ENCODE measurements around the gene GPD1L.
"Not testable (repeated sequence)": the region's sequence is repeated elsewhere in the genome, so short reads cannot be mapped to it uniquely, and the experiment has no call there.

GPD1L gene

GRCh38 chr3:32105291-32106131 lies 909 bp upstream of the GPD1L start:
- DNase-seq (ENCODE audit: low read depth in 3 of 3, low spot score in 1 of 3), result no peak

- DNase-seq (ENCODE audit: low read depth in 3 of 3, low spot score in 1 of 3), result no peak
Measured at GRCh38 chr3:32106929-32107362, 526 bp downstream of the GPD1L start.

GRCh38 chr3:32108224-32108623 lies 1.8 kb downstream of the GPD1L start:
- not testable (repeated sequence) for DNase-seq (ENCODE audit: low read depth in 3 of 3, low spot score in 1 of 3)

- DNase-seq (ENCODE audit: low read depth in 3 of 3, low spot score in 1 of 3), result no peak
Measured at GRCh38 chr3:32109256-32109655, 2.8 kb downstream of the GPD1L start.

- DNase-seq (ENCODE audit: low read depth in 3 of 3, low spot score in 1 of 3), result no peak
Measured at GRCh38 chr3:32110233-32110760, 3.9 kb downstream of the GPD1L start.

GRCh38 chr3:32111560-32111959 lies 5.1 kb downstream of the GPD1L start:
- no peak for DNase-seq (ENCODE audit: low read depth in 3 of 3, low spot score in 1 of 3)

GRCh38 chr3:32113566-32113965 lies 7.1 kb downstream of the GPD1L start:
- DNase-seq (ENCODE audit: low read depth in 3 of 3, low spot score in 1 of 3), result no peak

- no peak for DNase-seq (ENCODE audit: low read depth in 3 of 3, low spot score in 1 of 3)
Measured at GRCh38 chr3:32113981-32114545, 7.6 kb downstream of the GPD1L start.

- DNase-seq (ENCODE audit: low read depth in 3 of 3, low spot score in 1 of 3), result peak; percentile 2 to 40 (median 37)
Measured at GRCh38 chr3:32114546-32115386, 8.3 kb downstream of the GPD1L start.

GRCh38 chr3:32117320-32117719 lies 10.9 kb downstream of the GPD1L start:
- no peak for DNase-seq (ENCODE audit: low read depth in 3 of 3, low spot score in 1 of 3)

GRCh38 chr3:32118215-32118614 lies 11.8 kb downstream of the GPD1L start:
- no peak for DNase-seq (ENCODE audit: low read depth in 3 of 3, low spot score in 1 of 3)

- DNase-seq (ENCODE audit: low read depth in 3 of 3, low spot score in 1 of 3), result no peak
Measured at GRCh38 chr3:32120471-32120870, 14.1 kb downstream of the GPD1L start.

GRCh38 chr3:32121137-32121536 lies 14.7 kb downstream of the GPD1L start:
- no peak for DNase-seq (ENCODE audit: low read depth in 3 of 3, low spot score in 1 of 3)

- no peak for DNase-seq (ENCODE audit: low read depth in 3 of 3, low spot score in 1 of 3)
Measured at GRCh38 chr3:32123620-32124019, 17.2 kb downstream of the GPD1L start.

GRCh38 chr3:32125012-32125411 lies 18.6 kb downstream of the GPD1L start:
- no peak for DNase-seq (ENCODE audit: low read depth in 3 of 3, low spot score in 1 of 3)

GRCh38 chr3:32126305-32127015 lies 20.0 kb downstream of the GPD1L start:
- DNase-seq (ENCODE audit: low read depth in 3 of 3, low spot score in 1 of 3), result no peak

- DNase-seq (ENCODE audit: low read depth in 3 of 3, low spot score in 1 of 3), result no peak
Measured at GRCh38 chr3:32127219-32127826, 20.9 kb downstream of the GPD1L start.

- DNase-seq (ENCODE audit: low read depth in 3 of 3, low spot score in 1 of 3), result no peak
Measured at GRCh38 chr3:32128936-32129335, 22.5 kb downstream of the GPD1L start.

GRCh38 chr3:32129832-32130231 lies 23.4 kb downstream of the GPD1L start:
- DNase-seq (ENCODE audit: low read depth in 3 of 3, low spot score in 1 of 3), result no peak

- DNase-seq (ENCODE audit: low read depth in 3 of 3, low spot score in 1 of 3), result no peak
Measured at GRCh38 chr3:32132121-32132520, 25.7 kb downstream of the GPD1L start.

Data from stimulated activated CD4-positive, alpha-beta T cell treated with anti-CD3 and anti-CD28 coated beads, TNF-alpha, amount 100 ng/mL, for 1 hour (primary cell).